Stimulated activated naive CD8-positive, alpha-beta T cell treated with anti-CD3 and anti-CD28 coated beads, Interleukin-15, amount 100 ng/mL, for 72 hours (primary cell): ENCODE data around the gene SECTM1.

ENCODE experiments used
- ATAC-seq: fragments of 150-1000 bp; cut with Tn5 transposase; 2 replicates; pipeline ENCODE4 v1.10.0; 2021; ENCODE audit warnings: mild to moderate bottlenecking, moderate library complexity
- DNase-seq, 2 donors: peaks; one replicate each; pipeline ENCODE4 v3.0.0; 2021 to 2022
- H3K27ac Mint-ChIP-seq, 2 donors: one replicate each; pipeline ENCODE4 v1.8.0; 2022; ENCODE audit warnings: mild to moderate bottlenecking in 2 of 2, mixed read lengths in 2 of 2, moderate library complexity in 2 of 2
- H3K27me3 Mint-ChIP-seq: one replicate; pipeline ENCODE4 v1.8.0; 2022; ENCODE audit warnings: mixed read lengths
- H3K4me1 Mint-ChIP-seq: one replicate; pipeline ENCODE4 v1.8.0; 2022; ENCODE audit warnings: mild to moderate bottlenecking, mixed read lengths
- H3K4me3 Mint-ChIP-seq, 2 donors: one replicate each; pipeline ENCODE4 v1.8.0; 2022; ENCODE audit warnings: mild to moderate bottlenecking in 2 of 2, mixed read lengths in 2 of 2, moderate library complexity in 1 of 2
- H3K9me3 Mint-ChIP-seq, 2 donors: one replicate each; pipeline ENCODE4 v1.8.0; 2022; ENCODE audit warnings: mixed read lengths in 2 of 2

SECTM1 gene

GRCh38 chr17:82303944-82304808 lies 29.4 kb downstream of the SECTM1 start:
- Mint-ChIP-seq H3K27ac (peak overlapping the region; percentile 54 to 76), H3K9me3 (no peaks in the 10 kb centered on the region), H3K27me3 (no peaks in the 10 kb centered on the region), H3K4me3 (peak overlapping the region; percentile 92 to 98), H3K4me1 (peaks cover 90% of the 10 kb centered on the region)
- no peak for ATAC-seq
- no peak for DNase-seq

- H3K9me3 Mint-ChIP-seq: no peaks in the 10 kb centered on the region
- peak; percentile 11 for ATAC-seq
Measured at GRCh38 chr17:82302991-82303943, 30.3 kb downstream of the SECTM1 start.

GRCh38 chr17:82302568-82302963 lies 31.0 kb downstream of the SECTM1 start:
- Mint-ChIP-seq H3K27ac (peak overlapping the region; percentile 94 to 95), H3K9me3 (no peaks in the 10 kb centered on the region), H3K4me1 (peaks cover 96% of the 10 kb centered on the region), H3K4me3 (peak overlapping the region; percentile 92 to 98), H3K27me3 (no peaks in the 10 kb centered on the region)
- DNase-seq (no peak), ATAC-seq (no peak)

More at GRCh38 chr17:82302991-82303943, 30.3 kb downstream of the SECTM1 start:
- H3K27ac Mint-ChIP-seq: peak overlapping the region; percentile 94
- no peaks in the 10 kb centered on the region for H3K27me3 Mint-ChIP-seq
- peak overlapping the region; percentile 92 to 98 for H3K4me3 Mint-ChIP-seq
- peaks cover 95% of the 10 kb centered on the region for H3K4me1 Mint-ChIP-seq
- DNase-seq: peak in 1 of 2 donors; percentile 50

- Mint-ChIP-seq H3K9me3 (no peaks in the 10 kb centered on the region), H3K4me1 (peaks cover 100% of the 10 kb centered on the region), H3K4me3 (peak overlapping the region; percentile 92 to 98), H3K27me3 (no peaks in the 10 kb centered on the region), H3K27ac (peak overlapping the region; percentile 94 to 95)
- peak; percentile 71 to 80 for DNase-seq
- ATAC-seq: peak; percentile 21
Measured at GRCh38 chr17:82301916-82302567, 31.5 kb downstream of the SECTM1 start.

GRCh38 chr17:82301300-82301915 lies 32.2 kb downstream of the SECTM1 start:
- DNase-seq (no peak), ATAC-seq (no peak)
- Mint-ChIP-seq H3K4me1 (peaks cover 100% of the 10 kb centered on the region), H3K4me3 (peak overlapping the region; percentile 92 to 98), H3K27ac (peak overlapping the region; percentile 95 to 96), H3K27me3 (no peaks in the 10 kb centered on the region), H3K9me3 (no peaks in the 10 kb centered on the region)

GRCh38 chr17:82300707-82301270 lies 32.8 kb downstream of the SECTM1 start:
- Mint-ChIP-seq H3K27ac (peak overlapping the region; percentile 77 to 96), H3K27me3 (no peaks in the 10 kb centered on the region), H3K4me1 (peaks cover 96% of the 10 kb centered on the region), H3K4me3 (peak overlapping the region; percentile 92 to 98), H3K9me3 (no peaks in the 10 kb centered on the region)
- peak; percentile 58 to 78 for DNase-seq
- no peak for ATAC-seq

- ATAC-seq (no peak), DNase-seq (no peak)
- H3K27me3 Mint-ChIP-seq: no peaks in the 10 kb centered on the region
- H3K9me3 Mint-ChIP-seq: no peaks in the 10 kb centered on the region
- peak overlapping the region in 1 of 2 donors; percentile 19 for H3K27ac Mint-ChIP-seq
- peak overlapping the region; percentile 92 to 98 for H3K4me3 Mint-ChIP-seq
- peaks cover 96% of the 10 kb centered on the region for H3K4me1 Mint-ChIP-seq
Measured at GRCh38 chr17:82300228-82300627, 33.3 kb downstream of the SECTM1 start.

- Mint-ChIP-seq H3K27ac (peak overlapping the region; percentile 93 to 100), H3K4me3 (peak overlapping the region; percentile 92 to 98), H3K9me3 (no peaks in the 10 kb centered on the region), H3K4me1 (peaks cover 96% of the 10 kb centered on the region), H3K27me3 (no peaks in the 10 kb centered on the region)
- ATAC-seq (peak; percentile 10), DNase-seq (peak in 1 of 2 donors; percentile 74)
Measured at GRCh38 chr17:82299452-82299851, 34.1 kb downstream of the SECTM1 start.

- peaks cover 96% of the 10 kb centered on the region for H3K4me1 Mint-ChIP-seq
- peak; percentile 2 for ATAC-seq
- no peaks in the 10 kb centered on the region for H3K27me3 Mint-ChIP-seq
- DNase-seq: peak in 1 of 2 donors; percentile 58
- H3K27ac Mint-ChIP-seq: peak overlapping the region; percentile 100
- peak overlapping the region; percentile 92 to 98 for H3K4me3 Mint-ChIP-seq
- no peaks in the 10 kb centered on the region for H3K9me3 Mint-ChIP-seq
Measured at GRCh38 chr17:82298538-82299421, 34.8 kb downstream of the SECTM1 start.

GRCh38 chr17:82297714-82298537 lies 35.6 kb downstream of the SECTM1 start:
- Mint-ChIP-seq H3K9me3 (no peaks in the 10 kb centered on the region), H3K27ac (peak overlapping the region; percentile 100), H3K27me3 (no peaks in the 10 kb centered on the region), H3K4me3 (peak overlapping the region; percentile 92 to 98), H3K4me1 (peaks cover 91% of the 10 kb centered on the region)
- ATAC-seq (peak; percentile 78), DNase-seq (peak; percentile 85 to 95)

GRCh38 chr17:82297280-82297713 lies 36.3 kb downstream of the SECTM1 start:
- peak; percentile 47 for ATAC-seq
- H3K27me3 Mint-ChIP-seq: no peaks in the 10 kb centered on the region
- peaks cover 85% of the 10 kb centered on the region for H3K4me1 Mint-ChIP-seq
- no peaks in the 10 kb centered on the region for H3K9me3 Mint-ChIP-seq
- DNase-seq: peak; percentile 80 to 94
- peak overlapping the region; percentile 100 for H3K27ac Mint-ChIP-seq
- H3K4me3 Mint-ChIP-seq: peak overlapping the region; percentile 92 to 98

- no peaks in the 10 kb centered on the region for H3K9me3 Mint-ChIP-seq
- ATAC-seq: no peak
Measured at GRCh38 chr17:82296511-82297279, 36.9 kb downstream of the SECTM1 start.

More at GRCh38 chr17:82296511-82297279, 36.9 kb downstream of the SECTM1 start:
- H3K27ac Mint-ChIP-seq: peak overlapping the region; percentile 100
- DNase-seq: no peak
- peaks cover 81% of the 10 kb centered on the region for H3K4me1 Mint-ChIP-seq
- H3K27me3 Mint-ChIP-seq: no peaks in the 10 kb centered on the region
- H3K4me3 Mint-ChIP-seq: peak overlapping the region; percentile 92 to 98
